ENCODE measurements around the gene CELSR2.

CELSR2 gene

DNA sequence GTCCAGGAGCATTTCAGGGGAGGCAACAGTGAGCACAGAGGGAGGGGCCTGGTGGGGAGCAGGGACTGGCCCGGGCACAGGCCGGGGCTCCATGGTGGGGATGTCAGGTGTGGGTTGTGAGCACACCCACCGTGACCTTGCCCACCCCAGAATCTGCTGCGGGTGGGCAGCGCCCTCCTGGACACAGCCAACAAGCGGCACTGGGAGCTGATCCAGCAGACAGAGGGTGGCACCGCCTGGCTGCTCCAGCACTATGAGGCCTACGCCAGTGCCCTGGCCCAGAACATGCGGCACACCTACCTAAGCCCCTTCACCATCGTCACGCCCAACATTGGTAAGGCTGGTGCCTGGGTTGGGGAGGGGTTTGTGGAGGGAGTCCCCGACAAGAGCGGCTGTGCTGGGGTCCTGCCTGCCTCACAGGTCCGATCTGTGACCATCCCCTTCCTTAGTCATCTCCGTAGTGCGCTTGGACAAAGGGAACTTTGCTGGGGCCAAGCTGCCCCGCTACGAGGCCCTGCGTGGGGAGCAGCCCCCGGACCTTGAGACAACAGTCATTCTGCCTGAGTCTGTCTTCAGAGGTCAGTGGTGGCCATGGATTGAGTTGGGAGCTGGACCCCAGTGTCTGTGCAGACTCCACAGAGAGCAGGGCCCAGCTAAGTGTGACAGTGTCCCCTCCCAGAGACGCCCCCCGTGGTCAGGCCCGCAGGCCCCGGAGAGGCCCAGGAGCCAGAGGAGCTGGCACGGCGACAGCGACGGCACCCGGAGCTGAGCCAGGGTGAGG is 19.3 kb downstream of the CELSR2 start:
- Histone ChIP-seq H4K20me1 (ENCODE audit: control insufficient read depth, insufficient read depth, low read depth, low read length) (no peaks in the 10 kb centered on the region), H3K4me2 (ENCODE audit: low read length) (no peak overlapping the region), H3K9me3 (ENCODE audit: control insufficient read depth, insufficient read depth, low read length) (no peaks in the 10 kb centered on the region), H3K36me3 (ENCODE audit: control insufficient read depth, low read length) (no peaks in the 10 kb centered on the region), H3K27me3 (ENCODE audit: control insufficient read depth, low read length) (no peaks in the 10 kb centered on the region), H3K4me3 (ENCODE audit: low read length) (no peak overlapping the region), H3K9me2 (replicated peaks; ENCODE audit: control insufficient read depth, low read length) (no peaks in the 10 kb centered on the region), H3F3A (ENCODE audit: control insufficient read depth, insufficient read depth) (no peaks in the 10 kb centered on the region), H3K4me1 (ENCODE audit: control insufficient read depth, low read length) (no peaks in the 10 kb centered on the region), H3K27ac (ENCODE audit: low read depth, low read length) (no peak overlapping the region), H3K79me2 (ENCODE audit: control insufficient read depth, low read length) (no peaks in the 10 kb centered on the region)
- no peak for TF ChIP-seq EZH2phosphoT487 (IDR thresholded peaks at IDR 0.05; ENCODE audit: borderline replicate concordance, low read length)
- TF ChIP-seq, protein P1, sequence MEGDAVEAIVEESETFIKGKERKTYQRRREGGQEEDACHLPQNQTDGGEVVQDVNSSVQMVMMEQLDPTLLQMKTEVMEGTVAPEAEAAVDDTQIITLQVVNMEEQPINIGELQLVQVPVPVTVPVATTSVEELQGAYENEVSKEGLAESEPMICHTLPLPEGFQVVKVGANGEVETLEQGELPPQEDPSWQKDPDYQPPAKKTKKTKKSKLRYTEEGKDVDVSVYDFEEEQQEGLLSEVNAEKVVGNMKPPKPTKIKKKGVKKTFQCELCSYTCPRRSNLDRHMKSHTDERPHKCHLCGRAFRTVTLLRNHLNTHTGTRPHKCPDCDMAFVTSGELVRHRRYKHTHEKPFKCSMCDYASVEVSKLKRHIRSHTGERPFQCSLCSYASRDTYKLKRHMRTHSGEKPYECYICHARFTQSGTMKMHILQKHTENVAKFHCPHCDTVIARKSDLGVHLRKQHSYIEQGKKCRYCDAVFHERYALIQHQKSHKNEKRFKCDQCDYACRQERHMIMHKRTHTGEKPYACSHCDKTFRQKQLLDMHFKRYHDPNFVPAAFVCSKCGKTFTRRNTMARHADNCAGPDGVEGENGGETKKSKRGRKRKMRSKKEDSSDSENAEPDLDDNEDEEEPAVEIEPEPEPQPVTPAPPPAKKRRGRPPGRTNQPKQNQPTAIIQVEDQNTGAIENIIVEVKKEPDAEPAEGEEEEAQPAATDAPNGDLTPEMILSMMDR (IDR thresholded peaks at IDR 0.05; ENCODE audit: low read depth, low read length, poor library complexity, severe bottlenecking): no peak

DNA sequence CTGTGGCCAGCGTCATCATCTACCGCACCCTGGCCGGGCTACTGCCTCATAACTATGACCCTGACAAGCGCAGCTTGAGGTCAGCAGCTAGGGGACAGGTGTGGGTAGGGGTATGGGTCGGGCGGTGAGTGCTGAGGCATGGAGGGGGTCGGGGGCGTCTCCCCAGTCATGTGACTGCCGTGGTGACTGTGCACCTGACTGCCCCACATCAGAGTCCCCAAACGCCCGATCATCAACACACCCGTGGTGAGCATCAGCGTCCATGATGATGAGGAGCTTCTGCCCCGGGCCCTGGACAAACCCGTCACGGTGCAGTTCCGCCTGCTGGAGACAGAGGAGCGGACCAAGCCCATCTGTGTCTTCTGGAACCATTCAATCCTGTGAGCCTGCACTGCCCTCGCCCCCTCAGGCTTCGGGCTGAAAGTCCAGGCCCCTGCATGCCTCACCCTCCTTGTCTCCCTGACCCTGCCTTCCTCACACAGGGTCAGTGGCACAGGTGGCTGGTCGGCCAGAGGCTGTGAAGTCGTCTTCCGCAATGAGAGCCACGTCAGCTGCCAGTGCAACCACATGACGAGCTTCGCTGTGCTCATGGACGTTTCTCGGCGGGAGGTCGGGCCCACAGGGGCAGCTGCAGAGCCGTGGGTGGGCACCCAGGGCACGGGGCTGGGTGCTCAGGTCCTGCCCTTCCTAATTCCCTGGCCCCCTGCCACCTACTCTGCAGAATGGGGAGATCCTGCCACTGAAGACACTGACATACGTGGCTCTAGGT is 20.1 kb downstream of the CELSR2 start:
- TF ChIP-seq, protein P1 (IDR thresholded peaks at IDR 0.05; ENCODE audit: low read depth, low read length, poor library complexity, severe bottlenecking): no peak
- no peak for TF ChIP-seq EZH2phosphoT487 (IDR thresholded peaks at IDR 0.05; ENCODE audit: borderline replicate concordance, low read length)
- Histone ChIP-seq H3K4me2 (ENCODE audit: low read length) (no peak overlapping the region), H3K4me3 (ENCODE audit: low read length) (no peak overlapping the region), H3K36me3 (ENCODE audit: control insufficient read depth, low read length) (no peaks in the 10 kb centered on the region), H3K79me2 (ENCODE audit: control insufficient read depth, low read length) (no peaks in the 10 kb centered on the region), H3K9me2 (replicated peaks; ENCODE audit: control insufficient read depth, low read length) (no peaks in the 10 kb centered on the region), H3K27me3 (ENCODE audit: control insufficient read depth, low read length) (no peaks in the 10 kb centered on the region), H3K27ac (ENCODE audit: low read depth, low read length) (no peak overlapping the region), H3F3A (ENCODE audit: control insufficient read depth, insufficient read depth) (no peaks in the 10 kb centered on the region), H4K20me1 (ENCODE audit: control insufficient read depth, insufficient read depth, low read depth, low read length) (no peaks in the 10 kb centered on the region), H3K4me1 (ENCODE audit: control insufficient read depth, low read length) (no peaks in the 10 kb centered on the region; the same call in 1 of the 2 replicates), H3K9me3 (ENCODE audit: control insufficient read depth, insufficient read depth, low read length) (no peaks in the 10 kb centered on the region)

DNA sequence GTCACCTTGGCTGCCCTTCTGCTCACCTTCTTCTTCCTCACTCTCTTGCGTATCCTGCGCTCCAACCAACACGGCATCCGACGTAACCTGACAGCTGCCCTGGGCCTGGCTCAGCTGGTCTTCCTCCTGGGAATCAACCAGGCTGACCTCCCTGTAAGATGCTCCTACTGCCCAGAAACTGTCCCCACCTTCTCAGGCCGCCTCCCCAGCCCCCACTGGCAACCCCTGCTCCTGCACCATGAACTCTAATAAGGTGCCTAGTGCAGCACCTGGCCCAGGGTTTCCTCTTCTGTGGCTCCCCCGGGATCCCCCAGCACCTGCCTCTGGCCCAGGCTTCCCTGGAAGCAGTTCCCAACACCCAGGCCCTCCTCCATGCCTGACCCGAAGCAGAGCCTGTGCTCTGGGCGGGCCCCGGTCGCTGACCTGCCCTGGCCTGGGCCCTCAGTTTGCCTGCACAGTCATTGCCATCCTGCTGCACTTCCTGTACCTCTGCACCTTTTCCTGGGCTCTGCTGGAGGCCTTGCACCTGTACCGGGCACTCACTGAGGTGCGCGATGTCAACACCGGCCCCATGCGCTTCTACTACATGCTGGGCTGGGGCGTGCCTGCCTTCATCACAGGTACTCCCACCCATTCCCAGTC is 20.8 kb downstream of the CELSR2 start:
- Histone ChIP-seq H3K79me2 (ENCODE audit: control insufficient read depth, low read length) (no peaks in the 10 kb centered on the region), H4K20me1 (ENCODE audit: control insufficient read depth, insufficient read depth, low read depth, low read length) (no peaks in the 10 kb centered on the region), H3F3A (ENCODE audit: control insufficient read depth, insufficient read depth) (no peaks in the 10 kb centered on the region), H3K4me2 (ENCODE audit: low read length) (no peak overlapping the region), H3K9me2 (replicated peaks; ENCODE audit: control insufficient read depth, low read length) (no peaks in the 10 kb centered on the region), H3K27ac (ENCODE audit: low read depth, low read length) (no peak overlapping the region), H3K27me3 (ENCODE audit: control insufficient read depth, low read length) (no peaks in the 10 kb centered on the region), H3K9me3 (ENCODE audit: control insufficient read depth, insufficient read depth, low read length) (no peaks in the 10 kb centered on the region), H3K36me3 (ENCODE audit: control insufficient read depth, low read length) (no peaks in the 10 kb centered on the region), H3K4me1 (ENCODE audit: control insufficient read depth, low read length) (peaks cover 5% of the 10 kb centered on the region; the same call in 1 of the 2 replicates), H3K4me3 (ENCODE audit: low read length) (no peak overlapping the region)
- TF ChIP-seq, protein P1 (IDR thresholded peaks at IDR 0.05; ENCODE audit: low read depth, low read length, poor library complexity, severe bottlenecking): no peak
- no peak for TF ChIP-seq EZH2phosphoT487 (IDR thresholded peaks at IDR 0.05; ENCODE audit: borderline replicate concordance, low read length)
